Astrocyte of the hippocampus (primary cell): ENCODE measurements around the gene HBD.
A peak's percentile ranks its signal among the peaks of the same experiment; 100 is the strongest.

Source experiments
- DNase-seq: peaks from one replicate; pipeline ENCODE4 v3.0.0; 2011; ENCODE audit warnings: low read depth, low spot score

HBD gene

GRCh38 chr11:5233307-5233706 is 976 bp downstream of the HBD start:
- no peak for DNase-seq

GRCh38 chr11:5232821-5233220 is 1.5 kb downstream of the HBD start:
- DNase-seq, result no peak

GRCh38 chr11:5232176-5232575 is 2.1 kb downstream of the HBD start:
- DNase-seq, result no peak

GRCh38 chr11:5231111-5231510 is 3.2 kb downstream of the HBD start:
- no peak for DNase-seq

DNA sequence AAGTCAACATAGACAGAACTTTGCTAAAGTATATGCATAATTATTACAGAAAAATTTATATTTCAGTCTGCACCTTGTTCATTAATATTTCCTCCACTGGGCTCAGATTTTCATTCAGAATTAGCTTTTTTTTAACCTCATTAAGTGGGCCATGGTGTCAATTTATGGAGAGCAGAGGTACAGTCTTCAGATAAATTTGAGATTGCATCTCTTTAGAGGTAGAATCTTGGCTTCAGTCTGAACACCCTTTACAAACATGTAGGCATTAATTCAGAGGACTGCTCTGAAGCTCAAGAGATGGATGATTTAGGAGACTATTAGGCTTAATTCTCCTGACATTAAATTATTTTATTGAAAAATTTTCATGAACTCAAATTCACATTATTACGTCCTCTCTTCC is 4.0 kb downstream of the HBD start:
- DNase-seq, result no peak

DNA sequence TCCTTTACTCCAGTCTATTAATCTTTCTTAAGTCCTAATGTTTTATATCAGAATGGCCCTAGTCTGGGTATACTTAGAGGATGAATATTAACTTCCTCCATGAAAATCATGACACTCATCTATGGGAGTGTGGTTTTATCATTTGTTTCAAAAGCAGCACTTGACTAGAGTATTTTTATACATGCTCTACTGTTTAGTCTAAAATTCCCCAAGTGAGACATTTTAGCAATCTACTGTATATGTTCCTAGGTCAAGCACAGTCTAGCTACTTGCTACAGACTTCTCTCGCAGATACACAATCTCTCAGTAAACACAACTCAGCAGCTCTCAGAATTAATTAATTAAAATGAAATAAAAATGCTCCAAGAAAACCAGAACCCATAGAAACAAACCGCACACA is 4.5 kb downstream of the HBD start:
- DNase-seq, result no peak

GRCh38 chr11:5229356-5229755 is 4.9 kb downstream of the HBD start:
- DNase-seq, result no peak

DNA sequence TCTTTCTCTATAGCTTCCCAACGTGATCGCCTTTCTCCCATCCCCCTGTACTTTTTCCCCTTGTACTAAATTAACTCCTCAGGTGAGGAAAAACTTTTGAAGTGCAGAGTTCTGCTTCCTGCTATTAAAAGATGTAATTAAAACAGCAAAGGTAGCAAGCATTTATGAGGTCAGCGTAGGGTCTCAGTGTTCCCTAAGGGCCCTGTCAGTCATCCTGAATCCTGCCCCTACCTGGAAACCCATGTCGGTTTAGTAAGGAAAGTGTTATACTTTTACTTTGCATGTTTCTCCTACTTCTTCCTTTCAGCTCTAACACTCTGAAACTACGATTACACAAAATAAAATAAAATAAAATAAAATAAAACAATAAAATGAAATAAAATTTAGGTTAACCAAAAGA is 6.2 kb downstream of the HBD start:
- DNase-seq, result no peak

GRCh38 chr11:5227681-5228080 is 6.6 kb downstream of the HBD start:
- no peak for DNase-seq

DNA sequence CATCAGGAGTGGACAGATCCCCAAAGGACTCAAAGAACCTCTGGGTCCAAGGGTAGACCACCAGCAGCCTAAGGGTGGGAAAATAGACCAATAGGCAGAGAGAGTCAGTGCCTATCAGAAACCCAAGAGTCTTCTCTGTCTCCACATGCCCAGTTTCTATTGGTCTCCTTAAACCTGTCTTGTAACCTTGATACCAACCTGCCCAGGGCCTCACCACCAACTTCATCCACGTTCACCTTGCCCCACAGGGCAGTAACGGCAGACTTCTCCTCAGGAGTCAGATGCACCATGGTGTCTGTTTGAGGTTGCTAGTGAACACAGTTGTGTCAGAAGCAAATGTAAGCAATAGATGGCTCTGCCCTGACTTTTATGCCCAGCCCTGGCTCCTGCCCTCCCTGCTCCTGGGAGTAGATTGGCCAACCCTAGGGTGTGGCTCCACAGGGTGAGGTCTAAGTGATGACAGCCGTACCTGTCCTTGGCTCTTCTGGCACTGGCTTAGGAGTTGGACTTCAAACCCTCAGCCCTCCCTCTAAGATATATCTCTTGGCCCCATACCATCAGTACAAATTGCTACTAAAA is 7.5 kb downstream of the HBD start, which contains the start of gene HBB:
HBB (minus strand) TSS at position 340 of the 579 bp plus-strand sequence; CDS start at position 290, 50 bp downstream.
- no peak for DNase-seq

- DNase-seq, result no peak
Observed at GRCh38 chr11:5225480-5225871, 8.8 kb downstream of the HBD start.

DNA sequence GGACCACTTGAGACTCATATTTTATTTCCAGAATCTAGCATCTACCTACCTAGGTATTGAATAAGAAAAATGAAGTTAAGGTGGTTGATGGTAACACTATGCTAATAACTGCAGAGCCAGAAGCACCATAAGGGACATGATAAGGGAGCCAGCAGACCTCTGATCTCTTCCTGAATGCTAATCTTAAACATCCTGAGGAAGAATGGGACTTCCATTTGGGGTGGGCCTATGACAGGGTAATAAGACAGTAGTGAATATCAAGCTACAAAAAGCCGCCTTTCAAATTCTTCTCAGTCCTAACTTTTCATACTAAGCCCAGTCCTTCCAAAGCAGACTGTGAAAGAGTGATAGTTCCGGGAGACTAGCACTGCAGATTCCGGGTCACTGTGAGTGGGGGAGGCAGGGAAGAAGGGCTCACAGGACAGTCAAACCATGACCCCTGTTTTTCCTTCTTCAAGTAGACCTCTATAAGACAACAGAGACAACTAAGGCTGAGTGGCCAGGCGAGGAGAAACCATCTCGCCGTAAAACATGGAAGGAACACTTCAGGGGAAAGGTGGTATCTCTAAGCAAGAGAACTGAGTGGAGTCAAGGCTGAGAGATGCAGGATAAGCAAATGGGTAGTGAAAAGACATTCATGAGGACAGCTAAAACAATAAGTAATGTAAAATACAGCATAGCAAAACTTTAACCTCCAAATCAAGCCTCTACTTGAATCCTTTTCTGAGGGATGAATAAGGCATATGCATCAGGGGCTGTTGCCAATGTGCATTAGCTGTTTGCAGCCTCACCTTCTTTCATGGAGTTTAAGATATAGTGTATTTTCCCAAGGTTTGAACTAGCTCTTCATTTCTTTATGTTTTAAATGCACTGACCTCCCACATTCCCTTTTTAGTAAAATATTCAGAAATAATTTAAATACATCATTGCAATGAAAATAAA is 9.5 kb downstream of the HBD start:
- no peak for DNase-seq

DNA sequence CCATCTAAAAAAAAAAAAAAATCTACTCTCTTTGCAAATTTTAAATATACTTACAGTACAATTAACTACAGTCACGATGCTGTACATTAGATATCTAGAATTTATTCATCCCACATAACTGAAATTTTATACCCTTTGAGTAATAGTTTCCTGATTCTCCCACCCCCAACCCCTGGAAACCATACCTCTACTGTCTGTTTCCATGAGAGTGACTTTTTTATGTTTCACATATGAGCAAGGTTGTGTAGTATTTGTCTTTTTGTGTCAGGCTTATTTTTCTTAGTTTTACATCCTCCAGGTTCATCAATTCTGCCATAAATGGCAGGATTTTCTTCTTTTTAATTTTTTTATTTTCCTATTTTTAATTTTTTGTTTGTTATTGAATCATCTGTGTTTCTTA is 10.6 kb downstream of the HBD start:
- no peak for DNase-seq

GRCh38 chr11:5223146-5223545 is 11.1 kb downstream of the HBD start:
- DNase-seq, result no peak

DNA sequence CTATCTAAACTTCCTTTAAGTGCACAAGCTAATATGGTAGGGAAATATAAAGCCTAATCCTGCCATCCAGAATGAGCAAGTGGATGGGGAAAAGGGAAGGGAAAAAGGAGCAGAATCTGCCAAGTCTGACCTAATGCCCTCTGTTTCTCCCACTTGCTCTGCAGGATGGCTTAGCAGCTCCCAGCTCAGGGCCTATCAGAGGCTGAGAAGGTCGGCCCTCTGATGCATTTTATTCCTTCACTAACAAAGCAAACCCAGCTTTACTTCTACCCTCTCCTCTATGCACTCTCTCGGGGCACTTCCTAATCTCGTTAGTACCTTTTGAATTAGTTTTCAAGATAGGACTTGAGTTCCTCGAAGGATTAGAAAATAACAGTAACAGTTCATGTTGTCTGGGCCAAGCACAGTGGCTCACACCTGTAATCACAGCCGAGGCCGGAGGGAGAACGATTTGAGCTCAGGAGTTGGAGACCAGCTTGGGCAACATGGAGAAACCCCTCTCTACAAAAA is 23.9 kb downstream of the HBD start:
- DNase-seq, result no peak

- DNase-seq, result peak; percentile 61
Observed at GRCh38 chr11:5204787-5205186, 29.5 kb downstream of the HBD start.

DNA sequence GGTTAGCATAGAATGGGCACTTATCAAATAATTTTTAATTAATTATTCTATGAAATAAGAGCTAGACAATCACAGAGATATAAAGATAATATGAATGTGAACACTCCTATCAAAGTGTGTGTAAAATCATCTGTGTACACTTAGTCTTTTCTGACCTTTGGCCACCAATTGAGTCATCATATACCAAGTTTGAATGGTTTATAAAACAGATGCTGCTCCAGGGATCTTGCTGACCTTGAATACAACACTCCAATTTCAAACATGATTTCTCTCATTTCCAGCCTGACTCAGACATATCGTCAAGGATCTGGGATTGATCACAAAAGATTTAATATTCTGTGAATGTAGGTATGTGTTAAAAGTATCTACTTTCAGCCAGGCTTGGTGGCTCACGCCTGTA is 30.9 kb downstream of the HBD start:
- DNase-seq, result no peak

- DNase-seq, result no peak
Observed at GRCh38 chr11:5200582-5200981, 33.7 kb downstream of the HBD start, which contains the start of gene OR51V1. OR51V1 (minus strand) TSS chr11:5200682; CDS start chr11:5200682, 0 bp downstream.

DNA sequence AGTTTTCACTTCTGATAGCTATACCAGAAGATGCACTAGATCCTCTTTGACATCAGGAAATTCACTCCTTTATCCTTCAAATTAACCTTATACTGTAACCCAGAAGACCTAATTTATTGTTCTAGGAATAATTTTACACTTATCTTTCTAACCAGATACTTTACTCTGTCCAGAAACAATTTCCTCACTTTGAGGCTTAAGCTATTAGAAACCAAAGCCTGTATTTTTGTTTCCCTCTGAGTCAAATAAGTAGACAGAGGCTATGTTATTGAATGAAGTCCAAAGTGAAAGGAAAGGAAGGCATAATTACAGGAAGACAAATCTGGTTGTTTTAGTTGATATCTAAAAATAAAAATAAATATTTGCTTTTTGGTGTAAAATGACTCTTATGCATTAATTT is 36.0 kb downstream of the HBD start:
- no peak for DNase-seq

DNA sequence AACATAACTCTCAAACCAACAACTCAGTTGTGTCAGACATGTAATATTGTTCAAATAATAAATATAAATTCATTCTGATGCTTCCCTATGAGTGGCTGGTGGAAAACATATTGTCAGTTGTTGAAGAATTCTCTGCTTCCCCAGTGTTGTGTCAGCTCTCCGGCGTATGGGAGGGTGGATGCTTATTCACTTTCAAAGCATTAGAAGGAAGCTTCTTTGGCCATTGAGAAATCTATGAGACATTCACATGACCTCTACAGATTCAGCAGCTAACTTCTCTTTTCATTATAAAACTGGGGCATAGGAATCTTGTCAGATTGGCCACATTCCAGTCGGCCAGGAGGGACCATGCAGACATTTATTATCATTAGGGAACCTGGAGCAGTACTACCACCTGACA is 36.7 kb downstream of the HBD start:
- DNase-seq, result no peak

GRCh38 chr11:5196731-5197130 is 37.6 kb downstream of the HBD start:
- no peak for DNase-seq

DNA sequence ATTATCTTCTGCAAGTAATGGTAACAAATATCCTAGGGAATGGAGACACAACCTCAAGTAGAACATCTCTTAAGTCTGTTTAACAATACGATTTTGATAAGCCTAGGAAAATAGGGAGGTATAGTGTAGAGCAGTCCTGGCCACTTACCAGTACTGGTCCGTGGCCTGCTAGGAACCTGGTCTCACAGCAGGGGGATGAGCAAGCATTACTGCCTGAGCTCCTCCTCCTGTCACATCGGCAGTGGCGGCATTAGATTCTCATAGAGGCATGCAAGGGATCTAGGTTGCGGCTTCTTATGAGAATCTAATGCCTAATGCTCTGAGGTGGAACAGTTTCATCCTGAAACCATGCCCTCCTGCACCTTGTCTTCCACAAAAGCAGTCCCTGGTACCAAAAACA is 38.2 kb downstream of the HBD start:
- no peak for DNase-seq

- DNase-seq, result no peak
Observed at GRCh38 chr11:5192738-5193137, 41.5 kb downstream of the HBD start.
